ENCODE data around the gene MT1B.

The MT1B gene

GRCh38 chr16:56636616-56637413, 14.9 kb upstream of the MT1B start:
- TF ChIP-seq, protein P1, sequence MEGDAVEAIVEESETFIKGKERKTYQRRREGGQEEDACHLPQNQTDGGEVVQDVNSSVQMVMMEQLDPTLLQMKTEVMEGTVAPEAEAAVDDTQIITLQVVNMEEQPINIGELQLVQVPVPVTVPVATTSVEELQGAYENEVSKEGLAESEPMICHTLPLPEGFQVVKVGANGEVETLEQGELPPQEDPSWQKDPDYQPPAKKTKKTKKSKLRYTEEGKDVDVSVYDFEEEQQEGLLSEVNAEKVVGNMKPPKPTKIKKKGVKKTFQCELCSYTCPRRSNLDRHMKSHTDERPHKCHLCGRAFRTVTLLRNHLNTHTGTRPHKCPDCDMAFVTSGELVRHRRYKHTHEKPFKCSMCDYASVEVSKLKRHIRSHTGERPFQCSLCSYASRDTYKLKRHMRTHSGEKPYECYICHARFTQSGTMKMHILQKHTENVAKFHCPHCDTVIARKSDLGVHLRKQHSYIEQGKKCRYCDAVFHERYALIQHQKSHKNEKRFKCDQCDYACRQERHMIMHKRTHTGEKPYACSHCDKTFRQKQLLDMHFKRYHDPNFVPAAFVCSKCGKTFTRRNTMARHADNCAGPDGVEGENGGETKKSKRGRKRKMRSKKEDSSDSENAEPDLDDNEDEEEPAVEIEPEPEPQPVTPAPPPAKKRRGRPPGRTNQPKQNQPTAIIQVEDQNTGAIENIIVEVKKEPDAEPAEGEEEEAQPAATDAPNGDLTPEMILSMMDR (IDR thresholded peaks at IDR 0.05; ENCODE audit: control insufficient read depth, extremely low read depth, insufficient read depth), result no peak
- no peak for DNase-seq (ENCODE audit: low read depth)
- H3K4me3 ChIP-seq (ENCODE audit: low read depth, low read length), result no peak overlapping the region

DNA sequence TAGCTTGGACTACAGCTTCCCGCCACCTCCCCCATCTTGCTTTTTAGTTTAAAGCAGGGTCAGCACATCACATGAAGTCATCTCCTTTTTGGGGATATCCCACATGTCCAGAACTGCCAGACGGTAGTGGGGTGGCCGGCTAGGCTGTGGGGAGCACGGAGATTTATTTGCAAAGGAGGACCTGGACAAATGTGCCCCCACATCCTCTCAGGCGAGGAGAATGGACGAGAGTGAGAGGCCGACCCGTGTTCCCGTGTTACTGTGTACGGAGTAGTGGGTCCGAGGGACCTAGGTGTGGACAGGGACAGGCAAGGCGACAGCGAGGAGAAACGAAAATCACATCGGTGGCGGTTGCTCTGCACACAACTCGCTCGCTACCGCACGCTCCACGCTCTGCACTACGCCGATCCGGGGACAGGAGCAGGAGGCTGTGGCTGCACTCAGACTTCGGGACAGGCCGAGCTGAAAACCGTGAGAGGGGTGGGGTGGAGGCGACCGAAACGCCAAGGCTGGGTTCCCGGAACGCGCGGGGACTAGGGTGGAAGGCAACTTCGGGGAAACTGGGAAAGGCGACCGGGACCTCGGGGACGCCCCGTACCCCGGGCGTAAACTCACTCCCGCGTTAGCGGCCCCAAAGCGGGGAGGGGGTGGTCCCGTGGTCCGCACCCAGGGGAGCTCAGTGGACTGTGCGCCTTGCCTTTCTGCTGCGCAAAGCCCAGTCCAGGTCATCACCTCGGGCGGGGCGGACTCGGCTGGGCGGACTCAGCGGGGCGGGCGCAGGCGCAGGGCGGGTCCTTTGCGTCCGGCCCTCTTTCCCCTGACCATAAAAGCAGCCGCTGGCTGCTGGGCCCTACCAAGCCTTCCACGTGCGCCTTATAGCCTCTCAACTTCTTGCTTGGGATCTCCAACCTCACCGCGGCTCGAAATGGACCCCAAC, 13.6 kb upstream of the MT1B start, which contains the start of gene MT1A:
Gene MT1A (plus strand): TSS at position 853 of the 937 bp plus-strand sequence. CDS start 73 bp downstream, at position 926.
- TF ChIP-seq, protein P1 (IDR thresholded peaks at IDR 0.05; ENCODE audit: control insufficient read depth, extremely low read depth, insufficient read depth), result no peak
- H3K4me3 ChIP-seq (ENCODE audit: low read depth, low read length), result no peak within 1 kb of the TSS
- DNase-seq (ENCODE audit: low read depth), result no peak

- peak; percentile 42 for DNase-seq (ENCODE audit: low read depth)
- H3K4me3 ChIP-seq (ENCODE audit: low read depth, low read length), result no peak overlapping the region
- TF ChIP-seq, protein P1 (IDR thresholded peaks at IDR 0.05; ENCODE audit: control insufficient read depth, extremely low read depth, insufficient read depth), result no peak
These were observed 12.6 kb upstream of the MT1B start for GRCh38 chr16:56639045-56639444.

DNA sequence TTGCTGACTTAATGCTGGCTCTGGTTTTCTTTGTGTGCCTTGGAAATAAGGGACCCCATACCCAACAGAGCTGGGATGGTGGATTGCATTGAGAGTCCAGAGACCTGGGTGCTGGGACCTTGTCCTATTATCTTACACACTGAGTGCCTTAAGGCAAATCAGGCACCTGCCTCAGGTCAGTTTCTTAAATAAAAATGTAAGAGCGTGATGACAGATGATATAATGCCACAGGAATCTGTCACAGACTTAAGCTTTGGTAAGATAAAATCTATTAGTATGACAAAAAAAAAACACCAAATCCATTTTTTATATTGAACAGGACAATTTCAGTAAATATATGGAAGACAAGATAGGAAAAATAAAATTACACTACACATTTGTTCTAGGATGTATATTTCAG, 11.6 kb upstream of the MT1B start:
- no peak overlapping the region for H3K4me3 ChIP-seq (ENCODE audit: low read depth, low read length)

GRCh38 chr16:56641166-56641565, 10.5 kb upstream of the MT1B start:
- TF ChIP-seq, protein P1 (IDR thresholded peaks at IDR 0.05; ENCODE audit: control insufficient read depth, extremely low read depth, insufficient read depth), result no peak
- no peak for DNase-seq (ENCODE audit: low read depth)
- H3K4me3 ChIP-seq (ENCODE audit: low read depth, low read length), result no peak overlapping the region

More for the DNA sequence above, 11.6 kb upstream of the MT1B start:
- TF ChIP-seq, protein P1 (IDR thresholded peaks at IDR 0.05; ENCODE audit: control insufficient read depth, extremely low read depth, insufficient read depth), result no peak
- DNase-seq (ENCODE audit: low read depth), result no peak

GRCh38 chr16:56643080-56643778, 8.5 kb upstream of the MT1B start:
- TF ChIP-seq, protein P1 (IDR thresholded peaks at IDR 0.05; ENCODE audit: control insufficient read depth, extremely low read depth, insufficient read depth), result peak; percentile 58
- H3K4me3 ChIP-seq (ENCODE audit: low read depth, low read length), result peak overlapping the region; percentile 40
- peak; percentile 63 for DNase-seq (ENCODE audit: low read depth)

Data from LNCaP clone FGC (cell line).